HepG2 (cell line): ENCODE results near the gene GATA1. TPM values are rescaled to one million over a fixed set of nuclear protein-coding genes. Genes with fewer than 3 reads are reported as not detected.

ENCODE experiments used
- ATAC-seq: fragments of 200-7000 bp; cut with Tn5 transposase; 3 replicates; pipeline ENCODE4 v1.9.1; 2020; ENCODE audit warnings: mild to moderate bottlenecking, moderate library complexity
- BruUV-seq: library from RNA; stranded (reverse); fragments of 400-500 nt; replicated peaks from 2 replicates; lab custom pipeline; 2021; lab: Mats Ljungman, UMichigan
- CTCF ChIA-PET: fragments of 300-600 bp; formaldehyde crosslinking; extraction: SDS; loops from one replicate; lab custom pipeline; 2021; ENCODE audit warnings: low total read pairs, inconsistent platforms, low intra/inter-chr PET ratio; lab: Yijun Ruan, JAX
- POLR2A ChIA-PET: fragments of 350-600 bp; sonication (Branson Sonifier 250); formaldehyde crosslinking; loops from one replicate; lab custom pipeline; 2020; ENCODE audit warnings: antibody characterized with exemption, inconsistent platforms; lab: Yijun Ruan, JAX
- DNase-seq: peaks from one replicate; pipeline ENCODE4 v3.0.0-alpha.2; 2015; ENCODE audit warnings: low spot score
- FAIRE-seq: peaks from 3 replicates; lab custom pipeline; 2011; peaks lifted over from hg19 to GRCh38; lab: Jason Lieb, UNC
- H2AFZ ChIP-seq: one replicate; pipeline ENCODE4 v1.6.1; 2011; ENCODE audit warnings: low read length, inconsistent platforms
- H3K27ac ChIP-seq: fragments of 300-600 bp; 3 replicates; pipeline ENCODE4 v1.8.0; 2011; ENCODE audit warnings: mixed run types, mild to moderate bottlenecking, mixed read lengths, low read length, inconsistent platforms; ENCODE audit not compliant: insufficient read depth; ENCODE audit errors: extremely low read length
- H3K27me3 ChIP-seq, 2 experiments: fragments of 200-600 bp in 1 of 2; 2 replicates in 1 of 2; 3 replicates in 1 of 2; pipeline versions ENCODE4 v1.6.0 to v1.8.0; 2011; ENCODE audit warnings: low read length in 2 of 2, mild to moderate bottlenecking in 2 of 2, moderate library complexity in 2 of 2, inconsistent platforms in 1 of 2; ENCODE audit not compliant: insufficient read depth in 2 of 2, control insufficient read depth in 1 of 2
- H3K36me3 ChIP-seq, 2 experiments: fragments of 200-600 bp in 1 of 2; replicated peaks in 1 of 2; 2 replicates in 1 of 2; 3 replicates in 1 of 2; pipeline versions ENCODE4 v1.5.1 to v1.8.0; 2011; ENCODE audit warnings: low read length in 2 of 2, inconsistent platforms in 1 of 2; ENCODE audit not compliant: insufficient read depth in 2 of 2, control insufficient read depth in 1 of 2
- H3K4me1 ChIP-seq: 2 replicates; pipeline ENCODE4 v1.5.1; 2012; ENCODE audit warnings: low read length, inconsistent platforms; ENCODE audit not compliant: insufficient read depth
- H3K4me2 ChIP-seq: 2 replicates; pipeline ENCODE4 v1.6.0; 2011; ENCODE audit warnings: low read depth, low read length, inconsistent platforms
- H3K4me3 ChIP-seq, 3 experiments: fragments of 200-600 bp in 1 of 3; sonication (generic), shearing (Covaris generic) in 1 of 3; replicated peaks in 1 of 3; 2 replicates each; pipeline ENCODE4 v1.5.1; 2011 to 2016; ENCODE audit warnings: low read length in 3 of 3, inconsistent platforms in 2 of 3, low read depth in 2 of 3, mild to moderate bottlenecking in 2 of 3, control low read depth in 1 of 3, mixed read lengths in 1 of 3; ENCODE audit not compliant: insufficient read depth in 1 of 3
- H3K79me2 ChIP-seq: one replicate; pipeline ENCODE4 v1.6.1; 2011; ENCODE audit warnings: low read length, inconsistent platforms; ENCODE audit not compliant: insufficient read depth
- H3K9ac ChIP-seq: 2 replicates; pipeline ENCODE4 v1.6.0; 2011; ENCODE audit warnings: mild to moderate bottlenecking, low read depth, low read length, inconsistent platforms; ENCODE audit not compliant: insufficient read depth
- H3K9me3 ChIP-seq: 2 replicates; pipeline ENCODE4 v1.5.1; 2012; ENCODE audit warnings: mild to moderate bottlenecking, low read length
- H4K20me1 ChIP-seq: 2 replicates; pipeline ENCODE4 v1.6.0; 2011; ENCODE audit warnings: inconsistent platforms, mild to moderate bottlenecking, low read length, moderate library complexity; ENCODE audit not compliant: insufficient read depth
- CC2D1A ChIP-seq: sonication (generic); formaldehyde crosslinking; IDR thresholded peaks from 2 replicates; pipeline ENCODE4 v1.8.1; 2023; ENCODE audit warnings: mild to moderate bottlenecking, missing genetic modification reagents
- ERF ChIP-seq: IDR thresholded peaks from 2 replicates; pipeline ENCODE4 v1.6.1; 2018; ENCODE audit warnings: missing biosample characterization, missing genetic modification reagents
- ETV6 ChIP-seq: sonication (generic); formaldehyde crosslinking; conservative IDR thresholded peaks from 2 replicates; pipeline ENCODE4 v1.4.0; 2020; ENCODE audit warnings: missing genetic modification reagents
- GATAD2A ChIP-seq: IDR thresholded peaks from 2 replicates; pipeline ENCODE4 v1.6.1; 2016
- HNRNPUL1 ChIP-seq: fragments of 200-400 bp; formaldehyde crosslinking; IDR thresholded peaks from 2 replicates; pipeline ENCODE4 v1.6.1; 2017; ENCODE audit warnings: low read depth, mild to moderate bottlenecking, low read length, moderate library complexity
- KLF15 ChIP-seq: sonication (generic); formaldehyde crosslinking; IDR thresholded peaks from 2 replicates; pipeline ENCODE4 v1.8.1; 2023; ENCODE audit warnings: borderline replicate concordance, mild to moderate bottlenecking, inconsistent platforms, missing genetic modification reagents, mixed read lengths
- MED1 ChIP-seq: sonication (generic); formaldehyde crosslinking; IDR thresholded peaks from 2 replicates; pipeline ENCODE4 v1.4.0; 2020; ENCODE audit warnings: missing genetic modification reagents
- MED13 ChIP-seq: sonication (generic); formaldehyde crosslinking; IDR thresholded peaks from 2 replicates; pipeline ENCODE4 v1.5.0; 2020; ENCODE audit warnings: missing genetic modification reagents
- MIXL1 ChIP-seq: IDR thresholded peaks from 2 replicates; pipeline ENCODE4 v1.6.1; 2016
- SMAD9 ChIP-seq: sonication (generic); formaldehyde crosslinking; IDR thresholded peaks from 2 replicates; pipeline ENCODE4 v1.5.1; 2020; ENCODE audit warnings: mild to moderate bottlenecking, missing genetic modification reagents
- TCF12 ChIP-seq, 2 experiments: fragments of 450-650 bp in 1 of 2; sonication (generic) in 1 of 2; formaldehyde crosslinking in 1 of 2; IDR thresholded peaks; 2 replicates each; pipeline versions ENCODE4 v1.6.1 to v1.8.0; 2017 to 2022; ENCODE audit warnings: antibody characterized with exemption in 1 of 2, mild to moderate bottlenecking in 1 of 2, missing genetic modification reagents in 1 of 2, moderate library complexity in 1 of 2
- ZNF558 ChIP-seq: sonication (generic); formaldehyde crosslinking; IDR thresholded peaks from 2 replicates; pipeline ENCODE4 v1.9.0; 2022; ENCODE audit warnings: mild to moderate bottlenecking, missing genetic modification reagents, borderline replicate concordance
- ZNF850 ChIP-seq: sonication (generic); formaldehyde crosslinking; conservative IDR thresholded peaks from 2 replicates; pipeline ENCODE4 v1.9.0; 2021; ENCODE audit warnings: mild to moderate bottlenecking, missing genetic modification reagents
- WGBS: methylation state at CpG from one replicate; pipeline ENCODE4 v1.1.6; 2017; ENCODE audit warnings: low lambda C conversion rate; 5-methylcytosine and 5-hydroxymethylcytosine counted together
- in situ Hi-C: cut with HindIII; loops from 2 replicates; pipeline ENCODE4 v1.10.0; 2017; ENCODE audit warnings: low pct_unique_long_range_greater_than_20kb; ENCODE audit not compliant: extremely low pct_ligation_motif_present
- intact Hi-C: fragments of 100-400 bp; cut with micrococcal nuclease; formaldehyde crosslinking; loops from one replicate; pipeline ENCODE4 v1.10.0; 2022; ENCODE audit not compliant: unreplicated experiment
- polyA plus RNA-seq, 8 experiments: library from polyadenylated mRNA; depleted of rRNA in 3 of 8; stranded (reverse) in 7 of 8; unstranded in 1 of 8; fragments of >200 nt; fragmentation: Illumina TruSeq in 4 of 8; extraction: Trizol in 4 of 8; gene quantifications; 2 replicates each; pipeline versions ENCODE4 v1.2.1 to v1.2.3, GENCODE V29; 2011 to 2016; ENCODE audit warnings: low read depth in 4 of 8, missing spikeins in 1 of 8, mixed read lengths in 1 of 8; ENCODE audit not compliant: insufficient read depth in 1 of 8
- total RNA-seq, 5 experiments: library from RNA; depleted of rRNA; stranded (reverse); fragments of >200 nt; fragmentation: Illumina TruSeq; extraction: Trizol; gene quantifications; 2 replicates each; pipeline ENCODE4 v1.2.3, GENCODE V29; 2016; ENCODE audit warnings: low read depth in 1 of 5
- TF ChIP-seq, protein P1 (sequence below), 2 experiments: fragments of 450-650 bp in 1 of 2; sonication (generic) in 1 of 2; formaldehyde crosslinking; IDR thresholded peaks; 2 replicates each; pipeline versions ENCODE4 v1.5.0 to v1.8.0; 2020 to 2022; ENCODE audit warnings: mild to moderate bottlenecking in 1 of 2, missing genetic modification reagents in 1 of 2
- TF ChIP-seq, protein P2 (sequence below): IDR thresholded peaks from 2 replicates; pipeline ENCODE4 v1.6.1; 2016; ENCODE audit warnings: low read depth, missing genetic modification reagents, missing compliant biosample characterization
- TF ChIP-seq, protein P3 (sequence below): sonication (generic); formaldehyde crosslinking; IDR thresholded peaks from 2 replicates; pipeline ENCODE4 v1.4.0; 2020; ENCODE audit warnings: mild to moderate bottlenecking, low read depth, missing genetic modification reagents

GATA1 gene
- total and polyA plus RNA-seq, 2 of the 13 experiments (the other 11 are each of a cell fraction or from before 2014, with no cell fraction given) = 0.13 TPM; not detected in 1

DNA sequence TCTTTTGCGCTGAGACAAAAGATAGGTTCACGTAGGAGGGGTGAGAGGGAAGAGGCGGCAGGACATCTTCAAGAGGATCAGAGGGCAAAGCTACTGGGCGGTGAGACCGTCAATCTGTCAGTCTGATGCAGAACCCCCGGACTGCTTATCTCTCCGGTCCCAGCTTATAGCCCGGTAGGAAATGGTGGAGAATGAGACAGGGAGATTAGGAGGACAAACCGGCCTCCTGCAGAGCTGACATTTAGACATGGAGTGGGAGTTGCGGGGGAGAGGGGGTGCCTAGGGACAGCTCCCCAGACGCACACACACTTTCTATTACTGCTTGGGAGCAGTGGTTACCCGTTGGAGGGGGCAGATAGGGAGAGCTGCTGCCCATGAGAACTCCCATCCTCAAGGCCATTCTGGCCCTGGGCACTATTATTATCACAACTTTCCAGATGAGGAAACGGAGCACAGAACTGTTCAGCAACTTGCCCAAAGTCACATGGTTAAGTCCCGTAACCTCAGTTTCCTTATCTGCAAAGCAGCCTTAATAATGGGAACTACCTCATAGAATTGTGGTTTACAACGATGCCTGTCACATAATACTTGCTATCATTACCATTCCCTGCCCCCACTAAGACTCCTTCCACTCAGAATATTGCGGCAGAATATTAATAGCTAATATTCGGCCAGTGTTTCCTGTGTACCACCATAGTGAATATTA lies 14.3 kb downstream of the GATA1 start:
- no peaks in the 10 kb centered on the region for H3K9me3 ChIP-seq
- ChIA-PET CTCF (no interaction called here), POLR2A (interaction anchor here (0.6 to 2.3 kb wide), 14 partner anchors 20 to 390 kb away, joined by 3 to 17 read pairs (median 6); partner anchors contain the start of genes OTUD5, PCSK1N, PQBP1 and TIMM17B)
- peak overlapping the region; percentile 61 to 82 (median 66) for H3K4me3 ChIP-seq
- peak overlapping the region; percentile 79 for H3K9ac ChIP-seq
- DNase-seq = no peak
- peaks cover 46% of the 10 kb centered on the region for H3K4me1 ChIP-seq
- H3K27me3 ChIP-seq = no peaks in the 10 kb centered on the region; a peak in 1 of 5 replicates
- H4K20me1 ChIP-seq = no peaks in the 10 kb centered on the region
- ATAC-seq = no peak
- peak overlapping the region; percentile 93 for H3K27ac ChIP-seq
- H3K36me3 ChIP-seq = peaks cover 0 to 3% of the 10 kb centered on the region in 2 experiments; a peak in 1 of 5 replicates
- FAIRE-seq = no peak
- H3K4me2 ChIP-seq = peak overlapping the region; percentile 81
- H2AFZ ChIP-seq = no peak overlapping the region
- WGBS = 3% methylated on average over 15 of the region's 17 CpGs
- in situ Hi-C loops (no loop called here), intact Hi-C loops (no loop called here)
- no peaks in the 10 kb centered on the region for H3K79me2 ChIP-seq
- TSS peak; percentile 95 for BruUV-seq
- no peak for TF ChIP-seq KLF15 (CRISPR knock-in tag)
- TF ChIP-seq MED13 (CRISPR knock-in tag) = no peak
- TF ChIP-seq, protein P1, sequence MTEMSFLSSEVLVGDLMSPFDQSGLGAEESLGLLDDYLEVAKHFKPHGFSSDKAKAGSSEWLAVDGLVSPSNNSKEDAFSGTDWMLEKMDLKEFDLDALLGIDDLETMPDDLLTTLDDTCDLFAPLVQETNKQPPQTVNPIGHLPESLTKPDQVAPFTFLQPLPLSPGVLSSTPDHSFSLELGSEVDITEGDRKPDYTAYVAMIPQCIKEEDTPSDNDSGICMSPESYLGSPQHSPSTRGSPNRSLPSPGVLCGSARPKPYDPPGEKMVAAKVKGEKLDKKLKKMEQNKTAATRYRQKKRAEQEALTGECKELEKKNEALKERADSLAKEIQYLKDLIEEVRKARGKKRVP (CRISPR knock-in tag; IDR thresholded peaks at IDR 0.05) = no peak
- no peak for TF ChIP-seq MED1 (CRISPR knock-in tag)
- no peak for TF ChIP-seq ZNF850 (CRISPR knock-in tag)
- no peak for TF ChIP-seq TCF12 (IDR thresholded peaks at IDR 0.05)
- 0 out of 2 replicates have a peak, but pooled peaks have one; percentile 26 for TF ChIP-seq TCF12 (CRISPR knock-in tag; IDR thresholded peaks at IDR 0.05)
- TF ChIP-seq, protein P2, sequence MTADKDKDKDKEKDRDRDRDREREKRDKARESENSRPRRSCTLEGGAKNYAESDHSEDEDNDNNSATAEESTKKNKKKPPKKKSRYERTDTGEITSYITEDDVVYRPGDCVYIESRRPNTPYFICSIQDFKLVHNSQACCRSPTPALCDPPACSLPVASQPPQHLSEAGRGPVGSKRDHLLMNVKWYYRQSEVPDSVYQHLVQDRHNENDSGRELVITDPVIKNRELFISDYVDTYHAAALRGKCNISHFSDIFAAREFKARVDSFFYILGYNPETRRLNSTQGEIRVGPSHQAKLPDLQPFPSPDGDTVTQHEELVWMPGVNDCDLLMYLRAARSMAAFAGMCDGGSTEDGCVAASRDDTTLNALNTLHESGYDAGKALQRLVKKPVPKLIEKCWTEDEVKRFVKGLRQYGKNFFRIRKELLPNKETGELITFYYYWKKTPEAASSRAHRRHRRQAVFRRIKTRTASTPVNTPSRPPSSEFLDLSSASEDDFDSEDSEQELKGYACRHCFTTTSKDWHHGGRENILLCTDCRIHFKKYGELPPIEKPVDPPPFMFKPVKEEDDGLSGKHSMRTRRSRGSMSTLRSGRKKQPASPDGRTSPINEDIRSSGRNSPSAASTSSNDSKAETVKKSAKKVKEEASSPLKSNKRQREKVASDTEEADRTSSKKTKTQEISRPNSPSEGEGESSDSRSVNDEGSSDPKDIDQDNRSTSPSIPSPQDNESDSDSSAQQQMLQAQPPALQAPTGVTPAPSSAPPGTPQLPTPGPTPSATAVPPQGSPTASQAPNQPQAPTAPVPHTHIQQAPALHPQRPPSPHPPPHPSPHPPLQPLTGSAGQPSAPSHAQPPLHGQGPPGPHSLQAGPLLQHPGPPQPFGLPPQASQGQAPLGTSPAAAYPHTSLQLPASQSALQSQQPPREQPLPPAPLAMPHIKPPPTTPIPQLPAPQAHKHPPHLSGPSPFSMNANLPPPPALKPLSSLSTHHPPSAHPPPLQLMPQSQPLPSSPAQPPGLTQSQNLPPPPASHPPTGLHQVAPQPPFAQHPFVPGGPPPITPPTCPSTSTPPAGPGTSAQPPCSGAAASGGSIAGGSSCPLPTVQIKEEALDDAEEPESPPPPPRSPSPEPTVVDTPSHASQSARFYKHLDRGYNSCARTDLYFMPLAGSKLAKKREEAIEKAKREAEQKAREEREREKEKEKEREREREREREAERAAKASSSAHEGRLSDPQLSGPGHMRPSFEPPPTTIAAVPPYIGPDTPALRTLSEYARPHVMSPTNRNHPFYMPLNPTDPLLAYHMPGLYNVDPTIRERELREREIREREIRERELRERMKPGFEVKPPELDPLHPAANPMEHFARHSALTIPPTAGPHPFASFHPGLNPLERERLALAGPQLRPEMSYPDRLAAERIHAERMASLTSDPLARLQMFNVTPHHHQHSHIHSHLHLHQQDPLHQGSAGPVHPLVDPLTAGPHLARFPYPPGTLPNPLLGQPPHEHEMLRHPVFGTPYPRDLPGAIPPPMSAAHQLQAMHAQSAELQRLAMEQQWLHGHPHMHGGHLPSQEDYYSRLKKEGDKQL (CRISPR knock-in tag) = no peak
- no peak for TF ChIP-seq ZNF558 (CRISPR knock-in tag)
- TF ChIP-seq ERF (CRISPR knock-in tag) = no peak
- no peak for TF ChIP-seq ETV6 (CRISPR knock-in tag)
- TF ChIP-seq HNRNPUL1 = no peak
- TF ChIP-seq, protein P3, sequence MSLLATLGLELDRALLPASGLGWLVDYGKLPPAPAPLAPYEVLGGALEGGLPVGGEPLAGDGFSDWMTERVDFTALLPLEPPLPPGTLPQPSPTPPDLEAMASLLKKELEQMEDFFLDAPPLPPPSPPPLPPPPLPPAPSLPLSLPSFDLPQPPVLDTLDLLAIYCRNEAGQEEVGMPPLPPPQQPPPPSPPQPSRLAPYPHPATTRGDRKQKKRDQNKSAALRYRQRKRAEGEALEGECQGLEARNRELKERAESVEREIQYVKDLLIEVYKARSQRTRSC (CRISPR knock-in tag) = no peak
- TF ChIP-seq MIXL1 (CRISPR knock-in tag) = no peak
- no peak for TF ChIP-seq GATAD2A
- no peak for TF ChIP-seq CC2D1A (CRISPR knock-in tag)
- TF ChIP-seq SMAD9 (CRISPR knock-in tag) = no peak
